MM.1S (cell line): Measurements from ENCODE around the gene BTBD9.

Experiments used
- DNase-seq: peaks from one replicate; pipeline ENCODE4 v3.0.0-alpha.2; 2015
- H2AFZ ChIP-seq: fragments of 300-600 bp; sonication (generic); 2 replicates; pipeline ENCODE4 v1.6.0; 2016; ENCODE audit warnings: antibody characterized with exemption, low read length
- H3F3A ChIP-seq: fragments of 300-600 bp; sonication (generic); 2 replicates; pipeline ENCODE4 v1.6.1; 2016; ENCODE audit warnings: mild to moderate bottlenecking, antibody characterized with exemption, low read length, moderate library complexity, mixed read lengths; ENCODE audit not compliant: insufficient read depth
- H3K27ac ChIP-seq: fragments of 300-600 bp; sonication (generic); 2 replicates; pipeline ENCODE4 v1.5.1; 2016; ENCODE audit warnings: mild to moderate bottlenecking, low read length
- H3K27me3 ChIP-seq: fragments of 300-600 bp; sonication (generic); replicated peaks from 2 replicates; pipeline ENCODE4 v1.6.0; 2016; ENCODE audit warnings: low read length; ENCODE audit not compliant: insufficient read depth
- H3K36me3 ChIP-seq: fragments of 300-600 bp; sonication (generic); replicated peaks from 2 replicates; pipeline ENCODE4 v1.6.1; 2016; ENCODE audit warnings: mild to moderate bottlenecking, low read length, mixed read lengths; ENCODE audit not compliant: insufficient read depth
- H3K4me1 ChIP-seq: fragments of 300-600 bp; sonication (generic); 2 replicates; pipeline ENCODE4 v1.6.1; 2016; ENCODE audit warnings: low read length, mixed read lengths
- H3K4me2 ChIP-seq: fragments of 300-600 bp; sonication (generic); 2 replicates; pipeline ENCODE4 v1.6.0; 2016; ENCODE audit warnings: low read depth, low read length
- H3K4me3 ChIP-seq: fragments of 300-600 bp; sonication (generic); 2 replicates; pipeline ENCODE4 v1.5.1; 2016; ENCODE audit warnings: low read length, mixed read lengths
- H3K79me2 ChIP-seq: fragments of 300-600 bp; sonication (generic); 2 replicates; pipeline ENCODE4 v1.6.1; 2016; ENCODE audit warnings: mixed run types, low read length, mixed read lengths
- H3K9ac ChIP-seq: fragments of 300-600 bp; sonication (generic); 2 replicates; pipeline ENCODE4 v1.6.1; 2016; ENCODE audit warnings: low read length, mixed read lengths
- H3K9me2 ChIP-seq: fragments of 300-600 bp; sonication (generic); replicated peaks from 2 replicates; pipeline ENCODE4 v1.6.1; 2016; ENCODE audit warnings: mild to moderate bottlenecking, low read length, mixed read lengths; ENCODE audit not compliant: insufficient read depth
- H3K9me3 ChIP-seq: fragments of 300-600 bp; sonication (generic); replicated peaks from 2 replicates; pipeline ENCODE4 v1.6.1; 2016; ENCODE audit warnings: mild to moderate bottlenecking, low read length, mixed read lengths; ENCODE audit not compliant: insufficient read depth
- H4K20me1 ChIP-seq: fragments of 300-600 bp; sonication (generic); 2 replicates; pipeline ENCODE4 v1.6.1; 2016; ENCODE audit warnings: mild to moderate bottlenecking, low read length, moderate library complexity, mixed read lengths; ENCODE audit not compliant: insufficient read depth
- CTCF ChIP-seq: fragments of 300-600 bp; sonication (generic); IDR thresholded peaks from 2 replicates; pipeline ENCODE4 v1.5.1; 2016; ENCODE audit warnings: antibody characterized with exemption, low read length, mixed read lengths
- EZH2 ChIP-seq: fragments of 300-600 bp; sonication (generic); optimal IDR thresholded peaks from 2 replicates; pipeline ENCODE3; 2017; ENCODE audit warnings: low read depth, mild to moderate bottlenecking, antibody characterized with exemption, low read length, mixed read lengths
- EZH2phosphoT487 ChIP-seq: fragments of 300-600 bp; sonication (generic); IDR thresholded peaks from 2 replicates; pipeline ENCODE4 v1.6.1; 2018; ENCODE audit warnings: antibody characterized with exemption, low read length

BTBD9 gene

DNA sequence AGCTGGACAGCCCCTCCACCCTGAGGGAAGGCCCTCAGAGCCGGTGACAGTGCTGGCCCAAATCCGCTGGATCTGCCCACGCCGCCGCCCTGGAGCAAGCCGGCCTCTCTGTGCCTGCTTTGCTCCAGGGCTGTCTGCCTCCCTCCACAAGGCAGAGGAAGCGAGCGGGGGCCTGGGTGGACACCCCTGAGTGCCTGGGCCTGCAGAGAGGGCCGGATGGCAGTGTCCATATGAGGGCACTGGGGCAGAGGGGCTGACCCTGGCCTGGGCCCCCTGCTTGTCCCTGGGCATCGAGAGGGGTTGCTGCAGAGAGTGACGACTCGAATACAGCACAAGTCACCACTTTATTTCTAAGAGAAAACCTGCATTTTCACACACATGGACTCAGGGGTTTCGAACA is 471.6 kb downstream of the BTBD9 start:
- Histone ChIP-seq H3K27me3 (no peaks in the 10 kb centered on the region), H3K9me3 (no peaks in the 10 kb centered on the region), H3K4me1 (no peaks in the 10 kb centered on the region), H3F3A (no peaks in the 10 kb centered on the region), H3K79me2 (no peaks in the 10 kb centered on the region), H3K27ac (no peak overlapping the region), H2AFZ (no peak overlapping the region), H3K4me2 (no peak overlapping the region), H4K20me1 (no peaks in the 10 kb centered on the region), H3K9ac (no peak overlapping the region), H3K9me2 (no peaks in the 10 kb centered on the region), H3K36me3 (no peaks in the 10 kb centered on the region), H3K4me3 (no peak overlapping the region)
- no peak for DNase-seq
- TF ChIP-seq EZH2 (no peak), EZH2phosphoT487 (no peak), CTCF (no peak)

- Histone ChIP-seq H3K4me1 (no peaks in the 10 kb centered on the region), H3K9ac (no peak overlapping the region), H4K20me1 (no peaks in the 10 kb centered on the region), H2AFZ (no peak overlapping the region), H3K36me3 (no peaks in the 10 kb centered on the region), H3K4me3 (no peak overlapping the region), H3K79me2 (no peaks in the 10 kb centered on the region), H3K9me3 (no peaks in the 10 kb centered on the region), H3K27ac (no peak overlapping the region), H3K4me2 (no peak overlapping the region), H3K9me2 (no peaks in the 10 kb centered on the region), H3F3A (no peaks in the 10 kb centered on the region), H3K27me3 (no peaks in the 10 kb centered on the region)
- TF ChIP-seq EZH2: no peak
- no peak for TF ChIP-seq CTCF
- TF ChIP-seq EZH2phosphoT487: no peak
- no peak for DNase-seq
Observed at GRCh38 chr6:38167598-38167997, 472.1 kb downstream of the BTBD9 start.

GRCh38 chr6:38166411-38167240 is 473.1 kb downstream of the BTBD9 start:
- H3K27ac ChIP-seq: no peak overlapping the region
- H3K36me3 ChIP-seq: no peaks in the 10 kb centered on the region
- H2AFZ ChIP-seq: no peak overlapping the region
- H3F3A ChIP-seq: no peaks in the 10 kb centered on the region
- no peaks in the 10 kb centered on the region for H4K20me1 ChIP-seq
- H3K79me2 ChIP-seq: no peaks in the 10 kb centered on the region
- no peaks in the 10 kb centered on the region for H3K9me3 ChIP-seq
- DNase-seq: no peak
- no peaks in the 10 kb centered on the region for H3K4me1 ChIP-seq
- H3K4me2 ChIP-seq: no peak overlapping the region
- no peaks in the 10 kb centered on the region for H3K9me2 ChIP-seq
- no peak overlapping the region for H3K9ac ChIP-seq
- H3K27me3 ChIP-seq: no peaks in the 10 kb centered on the region
- no peak overlapping the region for H3K4me3 ChIP-seq
- TF ChIP-seq EZH2: no peak
- TF ChIP-seq CTCF: no peak
- no peak for TF ChIP-seq EZH2phosphoT487
